ENCODE measurements around the gene TTC7B.

- TF ChIP-seq CTCF (IDR thresholded peaks at IDR 0.05) (no peak), POLR2A (IDR thresholded peaks at IDR 0.05) (no peak)
Measured at GRCh38 chr14:90553921-90554336, 262.3 kb downstream of the TTC7B start.

Measured in esophagus squamous epithelium (tissue), 4 donors.